ENCODE measurements around the gene NCOR2.

NCOR2 gene

GRCh38 chr12:124559182-124560017 is 8.0 kb downstream of the NCOR2 start:
- no peak for DNase-seq (ENCODE audit: low spot score)

GRCh38 chr12:124558313-124558712 is 9.1 kb downstream of the NCOR2 start:
- no peak for DNase-seq (ENCODE audit: low spot score)

- no peak for DNase-seq (ENCODE audit: low spot score)
These were observed 9.7 kb downstream of the NCOR2 start for GRCh38 chr12:124557518-124558223.

DNA sequence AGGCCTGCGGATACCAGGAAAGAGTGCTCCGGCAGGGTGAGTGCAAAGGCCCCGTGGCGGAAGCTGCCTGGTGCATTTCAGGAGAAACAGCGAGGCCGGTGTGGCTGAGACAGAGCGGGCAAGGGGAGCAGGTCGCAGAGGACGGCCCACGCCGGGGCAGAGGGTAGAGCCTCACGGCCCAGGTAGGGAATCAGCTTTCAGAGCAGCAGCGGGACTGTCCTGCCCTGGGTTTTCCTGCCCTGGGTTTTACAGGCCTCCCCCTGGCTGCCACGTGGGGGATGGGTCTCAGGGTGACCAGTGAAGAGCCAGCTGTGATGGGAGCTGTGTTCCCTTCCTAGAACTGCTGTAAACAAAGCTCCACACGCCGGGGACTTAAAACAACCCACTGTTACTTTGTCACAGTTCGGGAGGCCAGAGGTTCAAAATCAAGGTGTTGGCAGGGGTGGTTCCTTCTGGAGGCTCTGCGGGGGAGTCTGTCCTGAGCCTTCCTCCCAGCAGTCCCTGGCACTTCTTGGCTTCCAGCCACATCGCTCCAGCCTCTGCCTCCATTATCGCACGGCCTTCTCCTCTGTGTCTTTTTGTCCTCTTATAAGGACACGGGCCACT is 10.4 kb downstream of the NCOR2 start:
- peak; percentile 72 for DNase-seq (ENCODE audit: low spot score)

- DNase-seq (ENCODE audit: low spot score), result no peak
These were observed 11.3 kb downstream of the NCOR2 start for GRCh38 chr12:124556074-124556466.

GRCh38 chr12:124555168-124556073 is 12.0 kb downstream of the NCOR2 start:
- DNase-seq (ENCODE audit: low spot score), result no peak

GRCh38 chr12:124554429-124555029 is 12.9 kb downstream of the NCOR2 start:
- DNase-seq (ENCODE audit: low spot score), result no peak

GRCh38 chr12:124553862-124554428 is 13.5 kb downstream of the NCOR2 start:
- no peak for DNase-seq (ENCODE audit: low spot score)

GRCh38 chr12:124551268-124552144 is 15.9 kb downstream of the NCOR2 start:
- peak; percentile 67 for DNase-seq (ENCODE audit: low spot score)

DNA sequence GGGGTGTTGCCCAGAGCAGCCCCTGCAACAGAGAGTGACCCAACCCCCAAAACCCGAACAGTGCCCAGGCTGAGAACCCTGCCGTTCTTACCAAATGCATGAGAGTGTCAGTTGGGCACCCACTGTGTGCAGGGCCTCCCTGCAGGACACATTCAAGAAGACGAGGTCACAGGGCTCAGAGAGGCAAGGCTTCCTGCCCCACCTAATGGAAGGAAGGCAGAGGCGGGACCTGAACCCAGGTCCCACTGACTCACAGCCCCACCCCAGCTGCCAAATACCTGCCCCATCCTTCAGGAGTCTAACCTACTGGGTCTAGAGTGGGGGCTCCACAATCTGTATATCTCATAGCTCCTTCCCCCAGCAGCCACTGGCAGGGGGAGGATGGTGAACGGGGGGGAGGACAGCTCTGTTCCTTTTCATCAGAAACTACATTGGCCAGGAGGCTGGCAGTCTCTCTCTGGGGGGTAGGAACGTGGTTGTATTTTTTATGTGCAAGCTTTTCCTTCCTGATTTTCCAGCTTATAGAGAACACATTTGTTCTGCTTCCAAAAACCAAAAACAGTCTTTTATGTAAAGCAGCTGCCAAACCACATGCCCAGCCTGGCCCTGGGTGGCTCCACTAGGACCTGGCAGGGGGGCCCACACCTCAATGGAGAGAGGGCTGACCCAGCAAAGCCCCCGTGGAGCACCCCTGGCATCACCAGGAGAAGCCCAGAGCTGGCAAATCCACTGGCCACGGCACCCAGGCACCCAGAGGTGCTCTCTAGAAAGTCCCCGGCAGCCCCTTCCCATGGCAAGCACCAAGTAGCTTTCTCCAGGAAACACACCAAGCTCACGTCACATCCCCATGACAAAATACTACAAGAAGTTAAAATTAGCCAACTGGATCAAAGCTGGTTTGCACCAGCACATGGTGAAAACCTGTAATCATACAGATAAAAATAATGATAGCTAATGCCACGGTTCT is 17.0 kb downstream of the NCOR2 start:
- peak; percentile 69 for DNase-seq (ENCODE audit: low spot score)

GRCh38 chr12:124549629-124550028 is 17.8 kb downstream of the NCOR2 start:
- no peak for DNase-seq (ENCODE audit: low spot score)

- peak; percentile 75 for DNase-seq (ENCODE audit: low spot score)
These were observed 18.5 kb downstream of the NCOR2 start for GRCh38 chr12:124548854-124549378.

DNA sequence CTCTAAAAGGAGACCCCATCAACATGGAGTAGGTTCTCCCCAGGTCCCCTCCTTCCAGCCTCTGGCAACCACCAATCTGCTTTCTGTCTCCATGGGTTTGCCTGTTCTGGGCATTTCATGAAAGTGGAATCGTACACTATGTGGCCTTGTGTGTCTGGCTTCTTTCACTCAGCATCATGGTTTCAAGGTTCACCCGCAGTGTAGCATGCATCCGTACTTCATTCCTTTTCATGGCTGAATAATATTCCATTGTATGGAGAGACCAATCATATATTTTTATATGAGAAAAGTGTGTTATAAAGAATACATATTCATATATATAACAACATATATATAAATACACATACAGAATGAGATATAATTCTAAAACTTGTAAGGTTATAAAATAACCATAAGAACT is 19.8 kb downstream of the NCOR2 start:
- no peak for DNase-seq (ENCODE audit: low spot score)

- no peak for DNase-seq (ENCODE audit: low spot score)
These were observed 21.6 kb downstream of the NCOR2 start for GRCh38 chr12:124545508-124546418.

DNA sequence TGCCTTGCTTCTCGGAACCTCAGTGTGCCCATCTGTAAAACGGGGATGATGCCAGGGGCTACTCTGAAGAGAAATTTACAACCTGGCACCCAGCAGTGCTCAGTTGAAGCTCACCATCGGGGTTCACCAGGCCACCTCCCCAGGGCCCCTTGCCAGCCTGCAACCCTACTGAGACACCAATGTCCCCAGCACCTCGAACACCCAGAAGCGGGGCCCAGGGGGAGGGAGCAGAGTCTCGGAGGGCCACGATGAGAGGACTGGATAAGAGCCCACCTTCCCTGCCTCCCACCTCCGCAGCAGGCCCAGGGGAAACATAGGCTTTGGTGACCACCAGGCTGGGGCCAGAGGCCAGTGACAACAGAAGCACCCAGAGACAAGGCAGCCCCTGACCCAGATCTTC is 22.4 kb downstream of the NCOR2 start:
- DNase-seq (ENCODE audit: low spot score), result no peak

- DNase-seq (ENCODE audit: low spot score), result no peak
These were observed 23.0 kb downstream of the NCOR2 start for GRCh38 chr12:124544311-124544970.

Measured in Ammon's horn (tissue), 1 donor.